ENCODE results near the gene ADGRB2. TPM values are rescaled to one million over a fixed set of nuclear protein-coding genes. Genes with fewer than 3 reads are reported as not detected.

ADGRB2 gene
- total RNA-seq, 1 experiment from 2014 or later: 10.9 TPM

GRCh38 chr1:31768407-31768907 is 4.3 kb upstream of the ADGRB2 start:
- Histone ChIP-seq H3K18ac (ENCODE audit: insufficient read length, low read depth, low read length) (no peak overlapping the region), H2BK15ac (ENCODE audit: low read depth, low read length) (no peak overlapping the region), H3K23ac (ENCODE audit: insufficient read length, low read depth, low read length) (no peak overlapping the region), H3K27ac (ENCODE audit: insufficient read length, low read depth, low read length) (no peak overlapping the region), H3K4me2 (ENCODE audit: insufficient read depth, insufficient read length, low read length) (no peak overlapping the region), H2BK20ac (ENCODE audit: low read depth, low read length, poor library complexity, severe bottlenecking) (no peak overlapping the region), H3K4ac (ENCODE audit: low read depth, low read length) (no peak overlapping the region), H4K5ac (ENCODE audit: insufficient read length, low read depth, low read length) (no peak overlapping the region), H3K4me1 (ENCODE audit: insufficient read depth, low read length) (no peaks in the 10 kb centered on the region; the same call in 1 of the 2 replicates), H4K8ac (replicated peaks; ENCODE audit: insufficient read length, low read depth, low read length) (no peak overlapping the region), H3T11ph (ENCODE audit: low read length) (no peak overlapping the region), H3K23me2 (ENCODE audit: insufficient read length, low read depth, low read length, poor library complexity, severe bottlenecking) (peaks cover 10% of the 10 kb centered on the region), H2BK120ac (ENCODE audit: low read depth, low read length, poor library complexity, severe bottlenecking) (no peak overlapping the region), H3K79me1 (ENCODE audit: insufficient read depth, low read depth, low read length, poor library complexity, severe bottlenecking) (no peaks in the 10 kb centered on the region), H3K27me3 (ENCODE audit: insufficient read depth, low read length) (peaks cover 24% of the 10 kb centered on the region), H3K56ac (ENCODE audit: insufficient read length, low read depth, low read length) (no peak overlapping the region), H2BK5ac (ENCODE audit: insufficient read length, low read length) (no peak overlapping the region), H3K9me3 (ENCODE audit: control insufficient read depth, low read depth, low read length) (no peaks in the 10 kb centered on the region), H3K79me2 (ENCODE audit: insufficient read depth, low read length) (no peaks in the 10 kb centered on the region), H4K20me1 (ENCODE audit: control insufficient read depth, insufficient read depth, insufficient read length) (no peaks in the 10 kb centered on the region), H2AFZ (ENCODE audit: low read length) (no peak overlapping the region), H2AK5ac (ENCODE audit: insufficient read length, low read length) (no peak overlapping the region), H3K14ac (ENCODE audit: insufficient read depth, low read length) (no peak overlapping the region), H4K91ac (ENCODE audit: insufficient read length, low read depth, low read length) (no peak overlapping the region), H2BK12ac (ENCODE audit: insufficient read length, low read depth, low read length) (no peak overlapping the region), H3K9ac (ENCODE audit: extremely low read depth, insufficient read length, low read length) (no peak overlapping the region)
- WGBS (ENCODE audit: extremely low coverage, insufficient read length, low lambda C conversion rate): no CpG with 5 or more reads among the region's 2 CpGs
- no peaks in the 10 kb centered on the region for H3K36me3 Mint-ChIP-seq (ENCODE audit: insufficient read depth in 1 of 3, low read depth in 3 of 3)
- no peak overlapping the region for H3K27ac Mint-ChIP-seq
- H3K9me3 Mint-ChIP-seq: no peaks in the 10 kb centered on the region; a peak in 2 of 5 replicates
- H3K4me3 Mint-ChIP-seq: peak overlapping the region in 1 of 2 experiments; percentile 13; a peak in 2 of 5 replicates
- peaks cover 45 to 73% of the 10 kb centered on the region in 2 experiments for H3K4me1 Mint-ChIP-seq
- no peak for DNase-seq
- TF ChIP-seq, protein P1, sequence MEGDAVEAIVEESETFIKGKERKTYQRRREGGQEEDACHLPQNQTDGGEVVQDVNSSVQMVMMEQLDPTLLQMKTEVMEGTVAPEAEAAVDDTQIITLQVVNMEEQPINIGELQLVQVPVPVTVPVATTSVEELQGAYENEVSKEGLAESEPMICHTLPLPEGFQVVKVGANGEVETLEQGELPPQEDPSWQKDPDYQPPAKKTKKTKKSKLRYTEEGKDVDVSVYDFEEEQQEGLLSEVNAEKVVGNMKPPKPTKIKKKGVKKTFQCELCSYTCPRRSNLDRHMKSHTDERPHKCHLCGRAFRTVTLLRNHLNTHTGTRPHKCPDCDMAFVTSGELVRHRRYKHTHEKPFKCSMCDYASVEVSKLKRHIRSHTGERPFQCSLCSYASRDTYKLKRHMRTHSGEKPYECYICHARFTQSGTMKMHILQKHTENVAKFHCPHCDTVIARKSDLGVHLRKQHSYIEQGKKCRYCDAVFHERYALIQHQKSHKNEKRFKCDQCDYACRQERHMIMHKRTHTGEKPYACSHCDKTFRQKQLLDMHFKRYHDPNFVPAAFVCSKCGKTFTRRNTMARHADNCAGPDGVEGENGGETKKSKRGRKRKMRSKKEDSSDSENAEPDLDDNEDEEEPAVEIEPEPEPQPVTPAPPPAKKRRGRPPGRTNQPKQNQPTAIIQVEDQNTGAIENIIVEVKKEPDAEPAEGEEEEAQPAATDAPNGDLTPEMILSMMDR (conservative IDR thresholded peaks at IDR 0.05): no peak
- H3K27me3 Mint-ChIP-seq (ENCODE audit: low read depth): peaks cover 74% of the 10 kb centered on the region
